Cardiac muscle cell (in vitro differentiated cells and primary cell): ENCODE results near the gene IKZF3. TPM values are rescaled to one million over a fixed set of nuclear protein-coding genes. Genes with fewer than 3 reads are reported as not detected.

Source experiments
- DNase-seq, 2 donors: peaks; one replicate each; pipeline versions ENCODE4 v3.0.0 to v3.0.0-alpha.2; 2010 to 2017; ENCODE audit warnings: low read depth in 1 of 2, low spot score in 1 of 2
- H3K27ac ChIP-seq: fragments of 200-600 bp; sonication (generic); 2 replicates; pipeline ENCODE4 v1.5.1; 2016
- H3K27me3 ChIP-seq: fragments of 200-600 bp; sonication (generic); 2 replicates; pipeline ENCODE4 v1.6.0; 2016; ENCODE audit warnings: control low read depth
- H3K36me3 ChIP-seq: fragments of 200-600 bp; sonication (generic); 2 replicates; pipeline ENCODE4 v1.5.1; 2016; ENCODE audit warnings: control low read depth
- H3K4me1 ChIP-seq: fragments of 200-600 bp; sonication (generic); 2 replicates; pipeline ENCODE4 v1.8.1; 2017; ENCODE audit warnings: low read depth, mild to moderate bottlenecking, mixed run types
- H3K4me3 ChIP-seq: fragments of 200-600 bp; sonication (generic); 2 replicates; pipeline ENCODE4 v1.5.1; 2016; ENCODE audit warnings: mild to moderate bottlenecking
- H3K9me3 ChIP-seq: fragments of 200-600 bp; sonication (generic); 2 replicates; pipeline ENCODE4 v1.5.1; 2017; ENCODE audit warnings: low read depth, mild to moderate bottlenecking, control low read depth
- CTCF ChIP-seq: IDR thresholded peaks from 2 replicates; pipeline ENCODE4 v1.5.1; 2012; ENCODE audit warnings: low read depth, mild to moderate bottlenecking, low read length
- polyA plus RNA-seq: library from polyadenylated mRNA; unstranded; fragments of >200 nt; fragmentation: Nextera tagmentation; extraction: Ambion mirVana; gene quantifications from 2 replicates; pipeline ENCODE4 v1.2.1, GENCODE V29; 2016
- total RNA-seq: library from RNA; depleted of rRNA; stranded (reverse); fragments of >200 nt; gene quantifications from 2 replicates; pipeline ENCODE4 v1.2.3, GENCODE V29; 2016

Gene IKZF3
- total and polyA plus RNA-seq, 2 experiments from 2014 or later = not detected

GRCh38 chr17:39782481-39782880 is 81.6 kb downstream of the IKZF3 start:
- peak in 1 of 2 donors; percentile 88 for DNase-seq
- TF ChIP-seq CTCF = no peak
- no peaks in the 10 kb centered on the region for H3K36me3 ChIP-seq
- H3K27ac ChIP-seq = no peak overlapping the region
- H3K4me1 ChIP-seq = no peaks in the 10 kb centered on the region
- no peaks in the 10 kb centered on the region for H3K27me3 ChIP-seq
- no peaks in the 10 kb centered on the region for H3K9me3 ChIP-seq
- H3K4me3 ChIP-seq = no peak overlapping the region

- Histone ChIP-seq H3K27me3 (no peaks in the 10 kb centered on the region), H3K36me3 (no peaks in the 10 kb centered on the region), H3K27ac (no peak overlapping the region), H3K4me1 (no peaks in the 10 kb centered on the region), H3K4me3 (no peak overlapping the region), H3K9me3 (no peaks in the 10 kb centered on the region)
- TF ChIP-seq CTCF = no peak
- DNase-seq = no peak
Observed at GRCh38 chr17:39781861-39782213, 82.3 kb downstream of the IKZF3 start.

- Histone ChIP-seq H3K4me3 (no peak overlapping the region), H3K36me3 (no peaks in the 10 kb centered on the region), H3K27ac (no peak overlapping the region), H3K9me3 (no peaks in the 10 kb centered on the region), H3K27me3 (no peaks in the 10 kb centered on the region), H3K4me1 (no peaks in the 10 kb centered on the region)
- no peak for TF ChIP-seq CTCF
- DNase-seq = peak in 1 of 2 donors; percentile 19
Observed at GRCh38 chr17:39781031-39781860, 82.9 kb downstream of the IKZF3 start.

GRCh38 chr17:39777534-39778365 is 86.4 kb downstream of the IKZF3 start:
- Histone ChIP-seq H3K27me3 (no peaks in the 10 kb centered on the region), H3K36me3 (no peaks in the 10 kb centered on the region), H3K27ac (no peak overlapping the region), H3K4me3 (no peak overlapping the region), H3K4me1 (peaks cover 6% of the 10 kb centered on the region), H3K9me3 (no peaks in the 10 kb centered on the region)
- TF ChIP-seq CTCF = no peak
- DNase-seq = no peak

- TF ChIP-seq CTCF = no peak
- no peak for DNase-seq
Observed at GRCh38 chr17:39776252-39776651, 87.9 kb downstream of the IKZF3 start.

More at GRCh38 chr17:39776252-39776651, 87.9 kb downstream of the IKZF3 start:
- peaks cover 6% of the 10 kb centered on the region for H3K4me1 ChIP-seq
- no peak overlapping the region for H3K4me3 ChIP-seq
- H3K27me3 ChIP-seq = no peaks in the 10 kb centered on the region
- no peaks in the 10 kb centered on the region for H3K36me3 ChIP-seq
- no peak overlapping the region for H3K27ac ChIP-seq
- no peaks in the 10 kb centered on the region for H3K9me3 ChIP-seq
